ENCODE results near the gene KCNT1.

DNA sequence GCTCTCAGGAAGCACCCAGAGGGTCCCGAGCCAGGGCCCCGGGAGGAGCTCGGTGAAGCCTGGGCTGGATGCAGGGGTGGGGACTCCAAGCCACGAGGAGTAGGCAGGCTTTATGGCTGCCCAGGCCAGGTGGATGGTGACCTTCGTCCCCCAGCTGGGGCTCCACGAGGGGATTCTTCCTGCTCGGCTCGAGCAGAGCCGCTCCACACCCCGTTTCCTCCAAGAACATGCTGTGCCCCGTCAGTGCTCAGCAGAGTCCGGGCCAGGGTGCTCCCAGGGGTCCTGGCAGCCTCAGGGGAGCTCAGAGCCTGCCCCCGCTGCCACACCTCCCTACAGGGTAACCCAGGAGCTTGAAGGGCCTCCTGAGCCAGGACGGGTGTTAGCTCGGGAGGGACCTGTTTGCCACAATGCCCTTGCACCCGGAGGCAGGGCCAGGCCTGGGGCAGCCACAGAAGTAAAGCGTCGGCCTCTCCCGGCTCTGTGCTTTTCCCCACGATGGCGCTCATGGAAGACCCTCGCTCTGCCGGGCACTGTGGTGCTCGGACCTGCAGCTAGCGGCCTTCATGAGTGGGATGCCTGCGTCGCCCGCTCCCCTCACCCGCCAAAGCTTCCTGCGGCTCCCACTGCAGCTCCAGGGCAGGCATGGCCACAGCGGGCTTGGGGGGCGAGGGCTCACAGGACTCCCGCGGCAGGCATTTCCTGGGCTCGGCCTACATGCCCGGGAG lies 86.8 kb downstream of the KCNT1 start:
- no peak for TF ChIP-seq GATA3 (IDR thresholded peaks at IDR 0.05; ENCODE audit: low read depth, low read length)
- TF ChIP-seq GATA2 (IDR thresholded peaks at IDR 0.05; ENCODE audit: low read depth, low read length): no peak
